HG02938 (cell line): ENCODE results near the gene PIM3.

ENCODE experiments used
- ATAC-seq: cut with Tn5 transposase; IDR thresholded peaks from one replicate; pipeline ENCODE4 v1.9.1; 2021; ENCODE audit warnings: mild to moderate bottlenecking, moderate library complexity; ENCODE audit not compliant: unreplicated experiment

PIM3 gene

GRCh38 chr22:49999946-50000586, 39.5 kb downstream of the PIM3 start:
- no peak for ATAC-seq

- no peak for ATAC-seq
Measured at GRCh38 chr22:50000587-50001387, 40.2 kb downstream of the PIM3 start.

- no peak for ATAC-seq
Measured at GRCh38 chr22:50001388-50002231, 41.0 kb downstream of the PIM3 start.

- ATAC-seq: no peak
Measured at GRCh38 chr22:50002791-50003190, 42.2 kb downstream of the PIM3 start.

- ATAC-seq: no peak
Measured at GRCh38 chr22:50004918-50005317, 44.3 kb downstream of the PIM3 start.

GRCh38 chr22:50007057-50007511, 46.5 kb downstream of the PIM3 start:
- ATAC-seq: no peak

- ATAC-seq: no peak
Measured at GRCh38 chr22:50008151-50009040, 47.8 kb downstream of the PIM3 start.

- no peak for ATAC-seq
Measured at GRCh38 chr22:50009251-50009650, 48.7 kb downstream of the PIM3 start.

- no peak for ATAC-seq
Measured at GRCh38 chr22:50009765-50010675, 49.4 kb downstream of the PIM3 start.

GRCh38 chr22:50010676-50011446, 50.3 kb downstream of the PIM3 start:
- no peak for ATAC-seq

- ATAC-seq: no peak
Measured at GRCh38 chr22:50011447-50012210, 51.1 kb downstream of the PIM3 start.

GRCh38 chr22:50012211-50013181, 51.9 kb downstream of the PIM3 start, which contains the start of gene IL17REL:
Gene IL17REL, minus strand, starts transcription at chr22:50012765. Its CDS starts 119 bp downstream, at chr22:50012646.
- no peak for ATAC-seq
